Neutrophil (primary cell): ENCODE measurements around the gene TOE1.
"Not testable (repeated sequence)": the region's sequence is repeated elsewhere in the genome, so short reads cannot be mapped to it uniquely, and the experiment has no call there.

Source experiments
- H3K27ac ChIP-seq: fragments of 200-600 bp; sonication (generic); 2 replicates; pipeline ENCODE4 v1.5.1; 2016; ENCODE audit warnings: mild to moderate bottlenecking, moderate library complexity
- H3K27me3 ChIP-seq: fragments of 200-600 bp; sonication (generic); 2 replicates; pipeline ENCODE4 v1.6.0; 2016; ENCODE audit warnings: mild to moderate bottlenecking
- H3K36me3 ChIP-seq: fragments of 200-600 bp; sonication (generic); 2 replicates; pipeline ENCODE4 v1.5.1; 2017
- H3K4me1 ChIP-seq, 2 experiments: fragments of 200-600 bp in 1 of 2; sonication (generic) in 1 of 2; 1 replicate in 1 of 2; 2 replicates in 1 of 2; pipeline versions ENCODE4 v1.5.1 to v1.6.1; 2013 to 2016; ENCODE audit warnings: low read depth in 1 of 2, low read length in 1 of 2, mild to moderate bottlenecking in 1 of 2, moderate library complexity in 1 of 2; ENCODE audit not compliant: control insufficient read depth in 1 of 2, insufficient read depth in 1 of 2
- H3K4me3 ChIP-seq, 2 experiments: fragments of 200-600 bp in 1 of 2; sonication (generic) in 1 of 2; 1 replicate in 1 of 2; 2 replicates in 1 of 2; pipeline ENCODE4 v1.5.1; 2013 to 2016; ENCODE audit warnings: low read depth in 1 of 2, low read length in 1 of 2, mild to moderate bottlenecking in 1 of 2, moderate library complexity in 1 of 2
- H3K9me3 ChIP-seq: fragments of 200-600 bp; sonication (generic); 2 replicates; pipeline ENCODE4 v1.5.1; 2016
- CTCF ChIP-seq: fragments of 200-600 bp; sonication (generic); IDR thresholded peaks from 2 replicates; pipeline ENCODE4 v1.5.1; 2016; ENCODE audit warnings: antibody characterized with exemption

TOE1 gene

GRCh38 chr1:45339789-45340558, at the start of gene TOE1, which contains the start of gene MUTYH:
TOE1 (plus strand) TSS chr1:45340170; CDS start chr1:45340253, 83 bp downstream.
MUTYH (minus strand) TSS chr1:45340440; CDS start chr1:45334505, 5,935 bp downstream.
- peak within 1 kb of the TSS; percentile 89 for H3K27ac ChIP-seq
- peak; percentile 18 for TF ChIP-seq CTCF
- H3K9me3 ChIP-seq, result no peaks in the 10 kb centered on the region
- H3K27me3 ChIP-seq, result no peaks in the 10 kb centered on the region
- peak within 1 kb of the TSS; percentile 84 to 87 for H3K4me3 ChIP-seq
- peaks cover 32 to 37% of the 10 kb centered on the region in 2 experiments for H3K4me1 ChIP-seq
- H3K36me3 ChIP-seq, result peaks cover 27% of the 10 kb centered on the region

- not testable (repeated sequence) for H3K27me3 ChIP-seq, H3K9me3 ChIP-seq, H3K36me3 ChIP-seq, H3K4me3 ChIP-seq, H3K27ac ChIP-seq, H3K4me1 ChIP-seq
Measured at GRCh38 chr1:45291002-45291401, 49.0 kb upstream of the TOE1 start.

- no peak for TF ChIP-seq CTCF
- Histone ChIP-seq H3K9me3 (no peaks in the 10 kb centered on the region), H3K27me3 (no peaks in the 10 kb centered on the region), H3K27ac (no peak overlapping the region), H3K4me1 (no peaks in the 10 kb centered on the region), H3K4me3 (no peak overlapping the region), H3K36me3 (no peaks in the 10 kb centered on the region)
Measured at GRCh38 chr1:45291716-45292115, 48.3 kb upstream of the TOE1 start.

- no peaks in the 10 kb centered on the region for H3K9me3 ChIP-seq
Measured at GRCh38 chr1:45297666-45298356, 42.2 kb upstream of the TOE1 start.

GRCh38 chr1:45299296-45299695, 40.7 kb upstream of the TOE1 start:
- Histone ChIP-seq H3K4me3 (no peak overlapping the region), H3K36me3 (no peaks in the 10 kb centered on the region), H3K27me3 (no peaks in the 10 kb centered on the region), H3K9me3 (no peaks in the 10 kb centered on the region), H3K4me1 (peaks cover 9 to 13% of the 10 kb centered on the region in 2 experiments), H3K27ac (no peak overlapping the region)
- no peak for TF ChIP-seq CTCF

More at GRCh38 chr1:45297666-45298356, 42.2 kb upstream of the TOE1 start:
- H3K4me1 ChIP-seq, result peaks cover under 1 to 3% of the 10 kb centered on the region in 2 experiments
- no peaks in the 10 kb centered on the region for H3K27me3 ChIP-seq
- no peak for TF ChIP-seq CTCF
- no peaks in the 10 kb centered on the region for H3K36me3 ChIP-seq
- no peak overlapping the region for H3K27ac ChIP-seq
- H3K4me3 ChIP-seq, result no peak overlapping the region
